ENCODE results near the gene HEXA. TPM values are rescaled to one million over a fixed set of nuclear protein-coding genes. Genes with fewer than 3 reads are reported as not detected.
"Not testable (repeated sequence)": the region's sequence is repeated elsewhere in the genome, so short reads cannot be mapped to it uniquely, and the experiment has no call there.

The HEXA gene
- total RNA-seq, 1 donor from 2014 or later: 91.3 TPM

GRCh38 chr15:72398648-72399047 is 22.8 kb upstream of the HEXA start:
- DNase-seq (ENCODE audit: extremely low spot score, unreplicated experiment): no peak
- no peaks in the 10 kb centered on the region for H3K4me1 Mint-ChIP-seq (ENCODE audit: unreplicated experiment)
- no peak overlapping the region for H3K27ac Mint-ChIP-seq
- H3K36me3 Mint-ChIP-seq: no peaks in the 10 kb centered on the region
- no peaks in the 10 kb centered on the region for H3K9me3 Mint-ChIP-seq
- peaks cover 61% of the 10 kb centered on the region for H3K27me3 Mint-ChIP-seq
- no peak for TF ChIP-seq CTCF (conservative IDR thresholded peaks at IDR 0.05)
- no peak overlapping the region for H3K4me3 Mint-ChIP-seq

GRCh38 chr15:72397796-72398588 is 22.2 kb upstream of the HEXA start, which contains the start of gene TMEM202:
TSS of gene TMEM202 (plus strand) at chr15:72398305. CDS start at chr15:72398327, 22 bp downstream.
- peaks cover 55% of the 10 kb centered on the region for H3K27me3 Mint-ChIP-seq
- H3K4me1 Mint-ChIP-seq (ENCODE audit: unreplicated experiment): no peaks in the 10 kb centered on the region
- TF ChIP-seq CTCF (conservative IDR thresholded peaks at IDR 0.05): no peak
- H3K27ac Mint-ChIP-seq: no peak within 1 kb of the TSS
- no peaks in the 10 kb centered on the region for H3K36me3 Mint-ChIP-seq
- H3K4me3 Mint-ChIP-seq: no peak within 1 kb of the TSS
- H3K9me3 Mint-ChIP-seq: no peaks in the 10 kb centered on the region
- DNase-seq (ENCODE audit: extremely low spot score, unreplicated experiment): no peak

GRCh38 chr15:72396331-72396730 is 20.5 kb upstream of the HEXA start:
- not testable (repeated sequence) for H3K4me3 Mint-ChIP-seq; DNase-seq (ENCODE audit: extremely low spot score, unreplicated experiment); H3K4me1 Mint-ChIP-seq (ENCODE audit: unreplicated experiment); H3K36me3 Mint-ChIP-seq; H3K9me3 Mint-ChIP-seq; H3K27ac Mint-ChIP-seq
- H3K27me3 Mint-ChIP-seq: peaks cover 41% of the 10 kb centered on the region

- Mint-ChIP-seq H3K27ac (no peak overlapping the region), H3K27me3 (peaks cover 56% of the 10 kb centered on the region), H3K36me3 (no peaks in the 10 kb centered on the region), H3K4me3 (no peak overlapping the region), H3K9me3 (no peaks in the 10 kb centered on the region), H3K4me1 (ENCODE audit: unreplicated experiment) (no peaks in the 10 kb centered on the region)
- TF ChIP-seq CTCF (conservative IDR thresholded peaks at IDR 0.05): no peak
- no peak for DNase-seq (ENCODE audit: extremely low spot score, unreplicated experiment)
These were observed 13.4 kb upstream of the HEXA start for GRCh38 chr15:72389231-72389630.

- Mint-ChIP-seq H3K4me1 (ENCODE audit: unreplicated experiment) (no peaks in the 10 kb centered on the region), H3K4me3 (no peak overlapping the region), H3K27ac (no peak overlapping the region), H3K9me3 (no peaks in the 10 kb centered on the region), H3K36me3 (no peaks in the 10 kb centered on the region), H3K27me3 (peaks cover 65% of the 10 kb centered on the region)
- TF ChIP-seq CTCF (conservative IDR thresholded peaks at IDR 0.05): no peak
- DNase-seq (ENCODE audit: extremely low spot score, unreplicated experiment): no peak
These were observed 11.9 kb upstream of the HEXA start for GRCh38 chr15:72387741-72388140.

GRCh38 chr15:72382146-72382545 is 6.3 kb upstream of the HEXA start:
- Mint-ChIP-seq H3K27ac (no peak overlapping the region), H3K4me1 (ENCODE audit: unreplicated experiment) (no peaks in the 10 kb centered on the region), H3K9me3 (no peaks in the 10 kb centered on the region), H3K27me3 (peaks cover 52% of the 10 kb centered on the region), H3K36me3 (no peaks in the 10 kb centered on the region), H3K4me3 (no peak overlapping the region)
- no peak for DNase-seq (ENCODE audit: extremely low spot score, unreplicated experiment)
- TF ChIP-seq CTCF (conservative IDR thresholded peaks at IDR 0.05): peak; percentile 37
